Measurements from ENCODE around the gene NUBPL. TPM values are rescaled to one million over a fixed set of nuclear protein-coding genes. Genes with fewer than 3 reads are reported as not detected.

Gene NUBPL
- total RNA-seq, 1 experiment from 2014 or later, result 11.6 TPM

- Mint-ChIP-seq H3K4me3 (no peak overlapping the region), H3K9me3 (no peaks in the 10 kb centered on the region), H3K27me3 (ENCODE audit: low read depth) (no peaks in the 10 kb centered on the region), H3K27ac (no peak overlapping the region), H3K36me3 (no peaks in the 10 kb centered on the region), H3K4me1 (no peaks in the 10 kb centered on the region)
- POLR2A ChIA-PET, result no interaction called here
- ATAC-seq, result no peak
- CTCF ChIA-PET, result interaction anchor here (0.8 kb wide), 1 partner anchor 1381 kb away, joined by 3 read pairs; no protein-coding TSS in a partner anchor
- TF ChIP-seq AFF4 (CRISPR knock-in tag; IDR thresholded peaks at IDR 0.05; ENCODE audit: borderline replicate concordance), result no peak
- TF ChIP-seq STAT6 (CRISPR knock-in tag; conservative IDR thresholded peaks at IDR 0.05; ENCODE audit: low read depth), result no peak
- TF ChIP-seq AR (CRISPR knock-in tag; IDR thresholded peaks at IDR 0.05), result no peak
- TF ChIP-seq GTF2I (CRISPR knock-in tag; conservative IDR thresholded peaks at IDR 0.05), result no peak
- TF ChIP-seq ZNF671 (CRISPR knock-in tag; IDR thresholded peaks at IDR 0.05), result no peak
- TF ChIP-seq TCF7 (CRISPR knock-in tag; IDR thresholded peaks at IDR 0.05; ENCODE audit: low read depth), result no peak
- DNase-seq (ENCODE audit: low spot score), result no peak
Measured at GRCh38 chr14:31877255-31877798, 316.1 kb downstream of the NUBPL start.

GRCh38 chr14:31879661-31880348, 318.6 kb downstream of the NUBPL start:
- Mint-ChIP-seq H3K9me3 (no peaks in the 10 kb centered on the region), H3K4me3 (no peak overlapping the region), H3K36me3 (no peaks in the 10 kb centered on the region), H3K4me1 (no peaks in the 10 kb centered on the region), H3K27me3 (ENCODE audit: low read depth) (no peaks in the 10 kb centered on the region), H3K27ac (no peak overlapping the region)
- no peak for TF ChIP-seq MAX (CRISPR knock-in tag; IDR thresholded peaks at IDR 0.05)
- TF ChIP-seq CDX4 (CRISPR knock-in tag; IDR thresholded peaks at IDR 0.05; ENCODE audit: borderline replicate concordance), result no peak
- no peak for TF ChIP-seq ZNF416 (CRISPR knock-in tag; IDR thresholded peaks at IDR 0.05)
- TF ChIP-seq FOXJ3 (CRISPR knock-in tag; IDR thresholded peaks at IDR 0.05; ENCODE audit: borderline replicate concordance), result no peak
- POLR2A ChIA-PET, result no interaction called here
- ATAC-seq (no peak), DNase-seq (ENCODE audit: low spot score) (no peak)
- CTCF ChIA-PET, result no interaction called here

GRCh38 chr14:31880935-31881334, 319.7 kb downstream of the NUBPL start:
- ChIA-PET POLR2A (no interaction called here), CTCF (no interaction called here)
- no peak overlapping the region for H3K27ac Mint-ChIP-seq
- ATAC-seq, result no peak
- no peaks in the 10 kb centered on the region for H3K9me3 Mint-ChIP-seq
- H3K27me3 Mint-ChIP-seq (ENCODE audit: low read depth), result no peaks in the 10 kb centered on the region
- no peaks in the 10 kb centered on the region for H3K4me1 Mint-ChIP-seq
- no peaks in the 10 kb centered on the region for H3K36me3 Mint-ChIP-seq
- H3K4me3 Mint-ChIP-seq, result no peak overlapping the region
- no peak for TF ChIP-seq MYBL2 (CRISPR knock-in tag; IDR thresholded peaks at IDR 0.05)
- no peak for DNase-seq (ENCODE audit: low spot score)

Measured in WTC11 (cell line).